Trophoblast cell (in vitro differentiated cells and primary cell): ENCODE data around the gene MED29.

Source experiments
- DNase-seq, 2 donors: peaks; one replicate each; pipeline ENCODE4 v3.0.0-alpha.2; 2016
- H2AFZ ChIP-seq: 2 replicates; pipeline ENCODE4 v1.6.1; 2013; ENCODE audit warnings: low read length, moderate library complexity, mild to moderate bottlenecking; ENCODE audit not compliant: insufficient read depth, poor library complexity
- H2AK5ac ChIP-seq: 2 replicates; pipeline ENCODE4 v1.6.1; 2013; ENCODE audit warnings: mild to moderate bottlenecking, low read length
- H2BK120ac ChIP-seq: 2 replicates; pipeline ENCODE4 v1.6.1; 2013; ENCODE audit warnings: low read length, mild to moderate bottlenecking, moderate library complexity; ENCODE audit not compliant: insufficient read depth, poor library complexity
- H2BK12ac ChIP-seq: 2 replicates; pipeline ENCODE4 v1.6.1; 2013; ENCODE audit warnings: mild to moderate bottlenecking, low read length, moderate library complexity
- H2BK5ac ChIP-seq: 2 replicates; pipeline ENCODE4 v1.6.1; 2013; ENCODE audit warnings: low read length, low read depth, moderate library complexity, mild to moderate bottlenecking; ENCODE audit not compliant: poor library complexity
- H3K14ac ChIP-seq: 2 replicates; pipeline ENCODE4 v1.6.1; 2013; ENCODE audit warnings: mild to moderate bottlenecking, low read length
- H3K18ac ChIP-seq: 2 replicates; pipeline ENCODE4 v1.6.1; 2013; ENCODE audit warnings: mild to moderate bottlenecking, low read length
- H3K23ac ChIP-seq: 2 replicates; pipeline ENCODE4 v1.6.1; 2013; ENCODE audit warnings: low read length
- H3K27ac ChIP-seq: 2 replicates; pipeline ENCODE4 v1.5.1; 2013; ENCODE audit warnings: low read depth, mild to moderate bottlenecking, inconsistent platforms, low read length, moderate library complexity
- H3K27me3 ChIP-seq: 2 replicates; pipeline ENCODE4 v1.6.1; 2013; ENCODE audit warnings: inconsistent platforms, mild to moderate bottlenecking, low read length, moderate library complexity; ENCODE audit not compliant: insufficient read depth
- H3K36me3 ChIP-seq, 2 experiments: 1 replicate in 1 of 2; 2 replicates in 1 of 2; pipeline ENCODE4 v1.6.1; 2013; ENCODE audit warnings: low read length in 2 of 2, mild to moderate bottlenecking in 2 of 2, moderate library complexity in 1 of 2; ENCODE audit not compliant: insufficient read depth in 2 of 2, control insufficient read depth in 1 of 2
- H3K4ac ChIP-seq: 2 replicates; pipeline ENCODE4 v1.6.1; 2013; ENCODE audit warnings: low read depth, mild to moderate bottlenecking, low read length, moderate library complexity
- H3K4me1 ChIP-seq, 2 experiments: 1 replicate in 1 of 2; 2 replicates in 1 of 2; pipeline ENCODE4 v1.6.1; 2013; ENCODE audit warnings: low read length in 2 of 2, mild to moderate bottlenecking in 2 of 2, moderate library complexity in 1 of 2; ENCODE audit not compliant: insufficient read depth in 2 of 2, control insufficient read depth in 1 of 2
- H3K4me2 ChIP-seq: 2 replicates; pipeline ENCODE4 v1.6.1; 2013; ENCODE audit warnings: inconsistent platforms, mild to moderate bottlenecking, low read length, moderate library complexity
- H3K4me3 ChIP-seq: 2 replicates; pipeline ENCODE4 v1.5.1; 2013; ENCODE audit warnings: mild to moderate bottlenecking, low read depth, low read length, inconsistent platforms
- H3K79me1 ChIP-seq: one replicate; pipeline ENCODE4 v1.6.1; 2013; ENCODE audit warnings: low read length
- H3K79me2 ChIP-seq: 2 replicates; pipeline ENCODE4 v1.6.1; 2013; ENCODE audit warnings: low read length, mild to moderate bottlenecking; ENCODE audit not compliant: control insufficient read depth, insufficient read depth, poor library complexity
- H3K9ac ChIP-seq: 2 replicates; pipeline ENCODE4 v1.6.1; 2013; ENCODE audit warnings: mild to moderate bottlenecking, low read length
- H3K9me3 ChIP-seq: 2 replicates; pipeline ENCODE4 v1.6.1; 2013; ENCODE audit warnings: low read depth, mild to moderate bottlenecking, control low read depth, inconsistent platforms, low read length; ENCODE audit not compliant: insufficient read depth
- H4K12ac ChIP-seq: 2 replicates; pipeline ENCODE4 v1.6.1; 2013; ENCODE audit warnings: low read depth, mild to moderate bottlenecking, low read length, moderate library complexity
- H4K8ac ChIP-seq: 2 replicates; pipeline ENCODE4 v1.6.1; 2013; ENCODE audit warnings: low read depth, mild to moderate bottlenecking, low read length, moderate library complexity
- H4K91ac ChIP-seq: one replicate; pipeline ENCODE4 v1.6.1; 2013; ENCODE audit warnings: low read depth, mild to moderate bottlenecking, low read length, moderate library complexity
- WGBS: extraction: QIAGEN DNeasy Blood & Tissue Kit; methylation state at CpG from one replicate; pipeline ENCODE4 v1.1.7; 2013; ENCODE audit warnings: missing lambda C conversion rate; ENCODE audit not compliant: insufficient read length, insufficient coverage; ENCODE audit errors: extremely low coverage; 5-methylcytosine and 5-hydroxymethylcytosine counted together

The MED29 gene

GRCh38 chr19:39415111-39416046 is 24.2 kb downstream of the MED29 start:
- no peak for DNase-seq
- H3K9me3 ChIP-seq, result no peaks in the 10 kb centered on the region
- no peak overlapping the region for H3K23ac ChIP-seq
- peaks cover 46 to 50% of the 10 kb centered on the region in 2 experiments for H3K36me3 ChIP-seq
- H3K79me1 ChIP-seq, result peaks cover 19% of the 10 kb centered on the region
- H2AFZ ChIP-seq, result no peak overlapping the region
- H2AK5ac ChIP-seq, result no peak overlapping the region
- H3K14ac ChIP-seq, result peak overlapping the region; percentile 20
- H3K4me1 ChIP-seq, result peaks cover 18 to 20% of the 10 kb centered on the region in 2 experiments
- no peak overlapping the region for H4K12ac ChIP-seq
- H3K79me2 ChIP-seq, result peaks cover 20% of the 10 kb centered on the region
- H3K4me2 ChIP-seq, result peak overlapping the region; percentile 73
- H3K9ac ChIP-seq, result no peak overlapping the region
- no peak overlapping the region for H3K27ac ChIP-seq
- H3K27me3 ChIP-seq, result no peaks in the 10 kb centered on the region
- H2BK12ac ChIP-seq, result no peak overlapping the region
- H4K91ac ChIP-seq, result no peak overlapping the region
- peak overlapping the region; percentile 53 for H3K4ac ChIP-seq
- H2BK120ac ChIP-seq, result no peak overlapping the region
- WGBS, result no CpG with 5 or more reads among the region's 35 CpGs
- H4K8ac ChIP-seq, result no peak overlapping the region
- H3K18ac ChIP-seq, result peak overlapping the region; percentile 19
- no peak overlapping the region for H2BK5ac ChIP-seq
- H3K4me3 ChIP-seq, result peak overlapping the region; percentile 40

- no peak overlapping the region for H2AK5ac ChIP-seq
- no peak overlapping the region for H4K91ac ChIP-seq
- DNase-seq, result no peak
- no peak overlapping the region for H3K27ac ChIP-seq
- H3K4ac ChIP-seq, result no peak overlapping the region
- no peaks in the 10 kb centered on the region for H3K9me3 ChIP-seq
- no peak overlapping the region for H4K8ac ChIP-seq
- H3K79me1 ChIP-seq, result peaks cover 15% of the 10 kb centered on the region
- peaks cover 57 to 61% of the 10 kb centered on the region in 2 experiments for H3K36me3 ChIP-seq
- H3K23ac ChIP-seq, result no peak overlapping the region
- H2AFZ ChIP-seq, result no peak overlapping the region
- H3K79me2 ChIP-seq, result peaks cover 18% of the 10 kb centered on the region
- H3K9ac ChIP-seq, result no peak overlapping the region
- H2BK12ac ChIP-seq, result no peak overlapping the region
- no peaks in the 10 kb centered on the region for H3K27me3 ChIP-seq
- H3K4me1 ChIP-seq, result peaks cover 10 to 11% of the 10 kb centered on the region in 2 experiments
- no peak overlapping the region for H3K18ac ChIP-seq
- WGBS, result no CpG with 5 or more reads among the region's 27 CpGs
- H3K4me3 ChIP-seq, result no peak overlapping the region
- no peak overlapping the region for H3K14ac ChIP-seq
- H2BK5ac ChIP-seq, result no peak overlapping the region
- H2BK120ac ChIP-seq, result no peak overlapping the region
- no peak overlapping the region for H3K4me2 ChIP-seq
- H4K12ac ChIP-seq, result no peak overlapping the region
Measured at GRCh38 chr19:39416152-39417120, 25.3 kb downstream of the MED29 start.

- no peak for DNase-seq
- no peak overlapping the region for H3K9ac ChIP-seq
- H3K79me2 ChIP-seq, result peaks cover 18% of the 10 kb centered on the region
- no peak overlapping the region for H3K4me3 ChIP-seq
- H4K12ac ChIP-seq, result no peak overlapping the region
- no peak overlapping the region for H2BK120ac ChIP-seq
- peaks cover 64 to 70% of the 10 kb centered on the region in 2 experiments for H3K36me3 ChIP-seq
- no peak overlapping the region for H2BK12ac ChIP-seq
- H3K18ac ChIP-seq, result no peak overlapping the region
- H3K9me3 ChIP-seq, result no peaks in the 10 kb centered on the region
- no peak overlapping the region for H3K14ac ChIP-seq
- no peaks in the 10 kb centered on the region for H3K27me3 ChIP-seq
- no peak overlapping the region for H2BK5ac ChIP-seq
- H2AFZ ChIP-seq, result no peak overlapping the region
- H3K23ac ChIP-seq, result no peak overlapping the region
- no CpG with 5 or more reads among the region's 30 CpGs for WGBS
- H3K79me1 ChIP-seq, result peaks cover 13% of the 10 kb centered on the region
- H2AK5ac ChIP-seq, result no peak overlapping the region
- no peak overlapping the region for H4K91ac ChIP-seq
- no peak overlapping the region for H4K8ac ChIP-seq
- H3K27ac ChIP-seq, result no peak overlapping the region
- H3K4ac ChIP-seq, result no peak overlapping the region
- H3K4me1 ChIP-seq, result peaks cover 10% of the 10 kb centered on the region in 2 experiments
- H3K4me2 ChIP-seq, result no peak overlapping the region
Measured at GRCh38 chr19:39417463-39418181, 26.4 kb downstream of the MED29 start.

GRCh38 chr19:39419003-39419402 is 27.8 kb downstream of the MED29 start:
- Histone ChIP-seq H3K36me3 (peaks cover 78 to 84% of the 10 kb centered on the region in 2 experiments), H4K12ac (no peak overlapping the region), H3K4me3 (no peak overlapping the region), H2AK5ac (no peak overlapping the region), H4K8ac (no peak overlapping the region), H3K9me3 (no peaks in the 10 kb centered on the region), H3K79me2 (peaks cover 7% of the 10 kb centered on the region), H3K4me2 (no peak overlapping the region), H3K79me1 (peaks cover under 1% of the 10 kb centered on the region), H3K4ac (no peak overlapping the region), H3K9ac (no peak overlapping the region), H3K23ac (no peak overlapping the region), H2BK5ac (no peak overlapping the region), H3K27me3 (no peaks in the 10 kb centered on the region), H2AFZ (no peak overlapping the region), H3K14ac (no peak overlapping the region), H4K91ac (no peak overlapping the region), H2BK120ac (no peak overlapping the region), H2BK12ac (no peak overlapping the region), H3K27ac (no peak overlapping the region), H3K4me1 (peaks cover 10% of the 10 kb centered on the region in 2 experiments), H3K18ac (no peak overlapping the region)
- WGBS, result no CpG with 5 or more reads among the region's 9 CpGs
- DNase-seq, result no peak
